HG03520 (cell line): ENCODE measurements around the gene SPP2.

Source experiments
- ATAC-seq: cut with Tn5 transposase; IDR thresholded peaks from one replicate; pipeline ENCODE4 v1.9.1; 2021; ENCODE audit warnings: mild to moderate bottlenecking, moderate library complexity; ENCODE audit not compliant: unreplicated experiment

SPP2 gene

DNA sequence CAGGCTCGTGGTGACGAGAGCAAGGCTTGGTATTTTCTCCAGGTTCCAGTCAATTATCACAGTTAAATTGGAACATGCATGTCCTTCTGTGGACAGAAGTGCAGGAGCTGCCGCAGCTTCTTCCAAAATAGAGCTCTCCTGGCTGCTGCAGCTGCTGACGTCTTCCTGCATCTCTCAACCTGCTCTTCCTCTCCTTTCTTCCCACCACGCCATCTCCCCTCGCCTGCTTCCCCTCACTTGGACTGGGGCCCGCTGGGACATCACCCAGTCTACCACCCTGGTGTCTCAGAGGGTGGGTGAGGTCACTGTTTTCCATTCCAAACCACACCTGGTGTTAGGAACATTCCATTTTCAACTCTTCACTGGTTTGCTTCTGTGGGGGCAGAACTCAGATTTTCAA, 41.4 kb downstream of the SPP2 start:
- no peak for ATAC-seq

DNA sequence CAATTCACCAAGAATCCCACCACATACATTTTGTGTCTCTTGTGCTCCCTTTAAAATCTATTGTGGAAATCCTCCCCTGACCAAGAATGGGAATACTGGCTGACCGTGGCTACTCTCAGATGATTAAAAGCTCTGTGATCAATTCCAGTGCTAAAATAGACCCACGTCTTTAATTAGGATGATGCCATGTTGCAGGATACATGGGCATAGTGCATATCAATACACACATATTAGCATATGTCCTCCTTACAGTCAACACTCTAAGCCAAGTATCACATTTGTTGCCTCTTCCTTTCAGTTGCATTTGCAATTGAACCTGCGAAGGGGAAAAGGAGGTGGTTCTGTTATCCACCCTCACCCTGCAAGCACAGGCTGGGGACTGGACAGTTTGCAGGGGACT, 41.8 kb downstream of the SPP2 start:
- ATAC-seq: no peak

DNA sequence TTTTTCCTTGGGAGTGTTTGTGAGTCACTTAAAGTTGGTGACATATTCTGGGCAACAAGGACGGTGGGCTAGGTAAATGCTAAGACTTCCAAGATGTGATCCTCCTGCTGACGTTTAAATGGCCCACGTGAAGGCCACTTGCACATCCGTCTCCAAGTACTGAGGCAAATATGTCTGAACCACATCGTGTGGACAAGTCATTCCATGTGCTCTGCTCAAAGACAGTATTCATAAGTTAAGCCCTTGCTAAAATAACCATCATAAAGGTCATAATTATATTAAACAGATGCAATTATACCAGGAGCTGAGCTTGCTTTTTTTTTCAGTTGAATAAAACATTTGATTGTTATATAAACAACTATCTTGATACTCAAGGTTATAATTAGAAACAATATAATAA, 44.8 kb downstream of the SPP2 start:
- ATAC-seq: no peak

DNA sequence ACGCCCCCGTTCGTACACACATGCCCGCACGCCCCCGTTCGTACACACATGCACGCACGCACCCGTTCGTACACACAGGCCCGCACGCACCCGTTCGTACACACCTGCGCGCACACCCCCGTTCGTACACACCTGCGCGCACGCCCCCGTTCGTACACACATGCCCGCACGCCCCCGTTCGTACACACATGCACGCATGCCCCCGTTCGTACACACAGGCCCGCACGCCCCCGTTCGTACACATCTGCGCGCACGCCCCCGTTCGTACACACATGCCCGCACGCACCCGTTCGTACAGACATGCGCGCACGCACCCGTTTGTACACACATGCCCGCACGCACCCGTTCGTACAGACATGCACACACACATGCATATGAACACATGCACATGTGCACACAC, 45.7 kb downstream of the SPP2 start:
- ATAC-seq: no peak

DNA sequence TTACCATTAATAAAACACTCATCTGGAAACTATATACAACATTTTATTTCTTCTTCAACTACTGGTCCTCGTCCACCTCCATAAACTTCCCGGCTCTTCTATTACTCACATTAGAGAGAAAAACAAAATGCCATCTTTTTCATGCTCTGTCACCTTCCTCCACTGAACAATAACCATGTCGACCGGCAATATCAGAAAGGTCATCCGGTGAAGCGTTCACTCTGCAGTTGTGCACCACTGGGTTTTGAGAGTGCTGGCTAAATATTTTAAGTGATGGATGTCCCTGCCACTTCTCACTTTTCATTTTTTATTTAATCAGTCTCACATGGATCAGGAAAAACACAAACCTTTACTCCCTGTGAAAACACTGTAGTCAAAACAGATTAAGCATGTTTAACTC, 48.2 kb downstream of the SPP2 start:
- no peak for ATAC-seq

DNA sequence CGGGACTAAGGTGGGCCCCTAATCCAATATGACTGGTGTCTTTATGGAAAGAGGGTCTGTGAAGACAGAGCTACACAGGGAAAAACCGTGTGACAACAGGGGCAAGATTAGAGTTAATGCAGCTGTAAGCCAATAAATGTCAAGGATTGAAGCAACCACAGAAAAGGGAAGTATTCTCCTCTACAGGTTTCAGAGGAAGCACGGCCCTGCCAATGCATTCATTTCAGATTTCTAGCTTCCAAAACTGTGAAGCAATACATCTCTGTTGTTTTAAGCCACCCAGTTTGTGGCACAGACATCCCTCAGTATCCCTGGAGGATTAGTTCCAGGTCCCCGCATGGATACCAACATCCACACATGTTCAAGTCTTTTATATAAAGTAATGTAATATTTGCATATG, 48.8 kb downstream of the SPP2 start:
- ATAC-seq: no peak

DNA sequence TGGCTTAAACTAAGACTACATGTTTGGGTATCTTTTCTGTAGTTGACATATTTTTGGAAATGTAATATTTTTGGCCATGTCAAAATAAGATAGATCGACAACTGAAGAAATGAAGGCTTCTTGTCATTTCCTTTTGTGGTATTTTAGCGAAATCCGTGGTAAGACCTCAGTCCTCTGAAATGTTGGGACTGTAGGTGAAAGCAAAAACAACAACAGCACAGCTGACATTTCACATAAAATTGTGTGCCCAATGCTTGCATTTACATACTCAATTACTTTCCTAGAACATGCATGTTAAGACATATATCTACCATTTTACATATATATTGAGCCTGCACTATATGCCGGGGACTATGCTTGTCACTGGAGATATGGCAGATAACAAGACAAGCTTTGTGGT, 50.2 kb downstream of the SPP2 start:
- ATAC-seq: no peak

DNA sequence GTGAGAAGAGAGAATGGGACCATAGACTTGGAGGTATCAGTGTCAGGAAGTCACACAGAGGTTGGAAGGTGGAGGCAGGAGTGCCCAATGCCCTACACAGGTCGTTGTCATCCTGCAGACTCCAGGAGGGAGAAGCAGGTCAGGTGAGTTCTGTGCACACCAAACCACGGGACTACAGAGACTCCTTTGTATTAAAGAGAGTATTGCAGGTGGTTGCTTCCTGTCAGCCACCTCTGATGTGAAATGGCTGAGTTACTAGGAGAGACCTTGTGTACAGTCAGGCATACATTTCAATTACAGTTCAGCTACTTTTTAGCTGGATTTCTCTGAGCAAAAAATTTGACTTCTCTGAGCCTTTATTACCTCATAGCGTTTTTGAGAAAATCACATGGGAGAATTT, 51.6 kb downstream of the SPP2 start:
- no peak for ATAC-seq

DNA sequence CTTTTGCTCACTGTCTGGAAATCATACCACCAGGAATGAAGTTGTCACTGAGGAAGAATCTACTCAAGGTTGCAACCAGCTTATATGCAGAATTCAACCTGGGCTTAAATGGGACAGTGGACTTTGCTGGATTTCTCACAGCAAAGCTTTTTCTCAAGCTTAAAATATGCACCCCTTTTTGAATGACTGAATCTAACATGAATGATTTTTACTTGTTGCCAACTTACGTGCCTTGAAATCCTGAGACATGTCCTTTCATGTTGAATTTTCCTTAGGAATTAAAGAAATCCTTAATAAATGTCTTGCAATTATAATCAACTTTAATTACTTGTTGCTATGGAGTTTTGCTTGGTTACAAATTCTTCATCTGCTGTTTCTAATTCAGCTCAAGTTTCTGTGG, 57.4 kb downstream of the SPP2 start:
- no peak for ATAC-seq

DNA sequence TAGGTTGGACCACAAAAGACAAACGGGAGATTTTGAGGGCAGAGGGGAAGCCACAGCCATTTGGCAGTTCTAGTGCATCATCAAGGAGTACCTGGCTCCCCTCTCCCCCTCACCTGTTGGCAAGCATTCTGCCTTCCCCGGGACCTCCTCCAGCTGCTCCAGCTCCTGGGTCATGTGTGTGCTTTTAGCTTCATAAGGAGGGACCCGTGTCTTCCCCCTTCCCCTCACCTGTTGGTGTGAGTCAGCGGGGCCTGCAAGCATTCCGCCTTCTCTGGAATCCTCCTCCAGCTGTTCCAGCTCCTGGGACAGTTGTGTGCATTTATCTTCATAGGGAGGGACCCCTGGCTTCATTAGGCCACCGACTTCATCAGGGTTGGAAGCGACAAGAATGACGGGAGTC, 58.8 kb downstream of the SPP2 start:
- no peak for ATAC-seq

DNA sequence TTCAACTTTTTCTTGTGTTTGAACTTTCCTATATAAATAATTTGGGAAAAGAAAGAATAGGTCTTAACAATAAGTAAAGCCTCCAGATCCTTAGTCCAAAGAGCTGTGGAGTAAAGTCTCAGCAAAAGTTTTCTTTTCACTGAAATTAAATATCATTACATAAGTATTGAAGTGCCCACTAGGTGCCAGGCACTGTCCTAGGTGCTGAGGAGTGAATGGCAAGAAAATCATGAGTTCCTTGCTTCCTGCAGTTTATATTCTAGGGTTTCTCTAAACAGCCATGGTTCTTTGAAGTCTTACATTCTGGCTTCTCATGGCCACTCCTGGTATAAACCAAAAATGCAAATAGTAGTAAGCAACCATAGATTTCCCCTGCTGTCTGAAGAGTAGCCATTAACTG, 59.7 kb downstream of the SPP2 start:
- no peak for ATAC-seq

DNA sequence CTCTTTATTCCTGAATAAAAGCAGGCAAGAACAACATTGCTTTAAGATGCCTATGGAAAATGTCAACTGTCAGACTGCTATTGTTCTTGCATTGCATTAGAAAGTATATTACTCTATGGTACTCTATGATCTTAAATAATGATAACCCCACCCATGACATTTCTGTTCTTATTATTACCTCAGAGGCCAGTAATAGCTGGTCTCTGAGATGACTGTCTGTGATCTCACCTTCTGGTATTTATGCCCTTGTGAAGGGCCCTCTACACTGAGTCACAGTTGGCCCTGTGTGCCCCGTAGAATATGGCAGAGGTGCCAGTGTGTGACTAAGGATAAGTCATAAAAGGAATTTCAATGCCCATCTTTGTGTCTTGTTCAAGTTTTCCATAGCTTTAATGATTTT, 61.0 kb downstream of the SPP2 start:
- ATAC-seq: no peak

DNA sequence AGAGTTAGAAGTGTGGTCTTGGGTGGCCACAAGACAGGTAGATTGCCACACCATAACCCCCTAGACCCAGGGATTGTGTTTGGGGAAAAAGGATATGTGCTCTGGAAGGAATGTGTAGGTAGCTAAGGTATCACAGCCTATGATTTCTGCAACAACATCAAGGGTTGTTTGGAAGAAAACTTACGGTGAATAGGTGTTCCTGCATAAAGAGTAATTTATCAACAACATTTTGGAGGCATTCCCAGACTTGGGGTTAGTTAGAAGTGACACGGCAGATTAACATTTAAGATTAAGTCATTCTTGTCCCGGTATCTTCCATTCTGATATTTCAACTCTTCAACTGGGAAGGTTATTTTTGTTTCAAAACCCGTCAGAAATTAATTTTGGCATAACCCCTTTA, 65.5 kb downstream of the SPP2 start:
- no peak for ATAC-seq

DNA sequence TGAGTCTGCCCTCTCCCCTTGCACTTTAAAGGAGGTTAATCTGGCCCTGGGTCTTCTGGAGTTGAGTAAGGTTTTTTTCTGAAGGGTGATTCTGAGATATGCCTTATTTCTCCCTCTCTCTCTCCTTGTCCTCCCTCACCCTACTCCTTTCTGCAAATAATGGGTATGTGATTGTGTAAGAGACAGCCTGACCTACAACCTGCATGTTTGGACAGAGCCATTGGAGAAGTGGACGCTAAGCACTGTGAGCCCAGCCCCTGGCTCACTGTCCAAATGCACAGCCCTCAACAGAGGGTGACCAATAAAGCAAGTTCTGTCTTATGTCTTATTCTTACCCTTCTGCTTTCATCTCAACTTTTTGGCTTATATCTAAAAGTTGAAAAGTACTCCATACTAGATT, 71.5 kb downstream of the SPP2 start:
- ATAC-seq: no peak

DNA sequence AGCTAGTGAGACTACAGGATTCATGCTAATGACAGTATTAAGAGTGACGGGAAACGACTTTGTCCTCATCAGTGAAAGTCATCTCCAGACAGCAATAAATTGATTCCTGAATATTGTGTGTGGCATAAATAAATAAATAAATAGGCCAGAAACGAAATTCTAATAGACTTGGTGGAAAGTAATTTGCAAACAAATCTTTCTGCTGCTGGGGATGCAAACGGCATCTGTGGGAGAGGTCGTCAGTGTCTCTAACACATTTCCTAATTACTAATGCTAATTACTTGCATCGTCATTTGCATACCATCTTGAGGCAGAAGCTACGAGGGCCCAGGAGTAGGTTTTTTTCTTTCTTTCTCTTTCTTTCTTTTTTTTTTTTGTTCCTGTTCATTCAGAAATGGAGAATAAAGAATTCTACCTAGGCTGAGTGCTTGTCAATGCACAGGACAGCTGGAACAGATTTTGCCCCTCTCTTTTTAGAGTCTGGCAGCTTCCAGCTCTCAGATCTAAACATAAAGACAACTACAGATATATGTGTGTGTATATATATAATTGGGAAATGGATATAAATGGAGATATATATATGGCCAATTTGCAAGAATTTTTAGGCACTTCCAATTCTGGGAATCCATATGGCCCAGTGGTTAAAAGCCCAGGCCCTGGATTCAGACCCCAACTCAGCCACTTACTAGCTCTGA, 75.1 kb downstream of the SPP2 start:
- no peak for ATAC-seq

DNA sequence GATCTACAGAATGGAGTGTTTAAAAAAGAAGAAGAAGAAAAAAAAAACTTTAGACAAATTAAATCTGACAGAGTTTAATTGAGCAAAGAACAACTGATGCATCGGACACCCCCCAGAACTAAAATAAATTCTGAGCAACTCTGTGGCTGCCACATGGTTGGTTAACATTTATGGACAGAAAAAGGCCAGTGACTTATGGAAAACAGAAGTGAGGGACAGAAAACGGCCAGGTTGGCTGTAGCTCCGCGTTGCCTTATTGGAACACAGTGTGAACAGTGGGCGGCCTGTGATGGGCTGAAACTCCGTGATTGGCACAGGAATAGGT, 75.6 kb downstream of the SPP2 start:
- ATAC-seq: no peak
